ENCODE data around the gene CCDC187.

GRCh38 chr9:136296434-136297015 is 7.4 kb downstream of the CCDC187 start:
- no peak for TF ChIP-seq CTCF (conservative IDR thresholded peaks at IDR 0.05)
- no peak for TF ChIP-seq ZFX (IDR thresholded peaks at IDR 0.05)
